HEK293 (cell line): ENCODE results near the gene PRKCA.

ENCODE experiments used
- CTCF ChIA-PET: fragments of 350-600 bp; formaldehyde crosslinking; extraction: SDS; loops from one replicate; lab custom pipeline; 2021; ENCODE audit warnings: antibody characterized with exemption; lab: Yijun Ruan, JAX
- POLR2A ChIA-PET: fragments of 300-600 bp; formaldehyde crosslinking; extraction: SDS; loops from one replicate; lab custom pipeline; 2020; ENCODE audit warnings: antibody characterized with exemption, inconsistent platforms; lab: Yijun Ruan, JAX
- H3K27ac ChIP-seq: fragments of 200-500 bp; sonication (Bioruptor generic); 2 replicates; pipeline ENCODE4 v1.5.1; 2014; ENCODE audit warnings: low read depth, low read length, control low read depth, inconsistent platforms; ENCODE audit errors: extremely low read depth
- H3K36me3 ChIP-seq, 2 experiments: fragments of 200-500 bp in 1 of 2; sonication (Bioruptor generic) in 1 of 2; 1 replicate in 1 of 2; 2 replicates in 1 of 2; pipeline ENCODE4 v1.5.1; 2014 to 2017; ENCODE audit warnings: inconsistent platforms in 2 of 2, low read length in 2 of 2; ENCODE audit not compliant: control insufficient read depth in 2 of 2, insufficient read depth in 1 of 2
- H3K4me1 ChIP-seq: fragments of 200-500 bp; sonication (Bioruptor generic); 2 replicates; pipeline ENCODE4 v1.5.1; 2014; ENCODE audit warnings: mild to moderate bottlenecking, low read length, inconsistent platforms; ENCODE audit not compliant: control insufficient read depth, insufficient read depth
- H3K4me3 ChIP-seq: 2 replicates; pipeline ENCODE4 v1.5.1; 2011; ENCODE audit warnings: low read depth, mild to moderate bottlenecking, control low read depth, low read length, moderate library complexity
- H3K9me3 ChIP-seq: fragments of 200-500 bp; sonication (Bioruptor generic); 2 replicates; pipeline ENCODE4 v1.5.1; 2014; ENCODE audit warnings: low read depth, low read length, inconsistent platforms; ENCODE audit not compliant: control insufficient read depth, insufficient read depth
- FEZF1 ChIP-seq: fragments of 450-650 bp; formaldehyde crosslinking; IDR thresholded peaks from 2 replicates; pipeline ENCODE4 v1.5.1; 2016; ENCODE audit warnings: missing biosample characterization, missing genetic modification characterization
- KLF10 ChIP-seq: fragments of 450-650 bp; IDR thresholded peaks from 2 replicates; pipeline ENCODE4 v1.5.1; 2018; ENCODE audit warnings: missing biosample characterization, mild to moderate bottlenecking, missing genetic modification characterization
- OVOL3 ChIP-seq: fragments of 450-650 bp; formaldehyde crosslinking; IDR thresholded peaks from 2 replicates; pipeline ENCODE4 v1.5.1; 2016; ENCODE audit warnings: missing biosample characterization, missing genetic modification characterization
- PRDM1 ChIP-seq: fragments of 450-650 bp; formaldehyde crosslinking; IDR thresholded peaks from 2 replicates; pipeline ENCODE4; 2016; ENCODE audit warnings: missing biosample characterization, missing genetic modification characterization
- SCRT2 ChIP-seq: fragments of 450-650 bp; formaldehyde crosslinking; IDR thresholded peaks from 2 replicates; pipeline ENCODE4 v1.5.1; 2016; ENCODE audit warnings: missing biosample characterization, missing genetic modification characterization
- SETDB1 ChIP-seq: IDR thresholded peaks from one replicate; pipeline ENCODE4 v1.6.1; 2017; ENCODE audit warnings: mild to moderate bottlenecking, low read length, moderate library complexity, mixed read lengths; ENCODE audit not compliant: insufficient read length
- YY1 ChIP-seq: fragments of 450-650 bp; formaldehyde crosslinking; IDR thresholded peaks from 2 replicates; pipeline ENCODE4 v1.5.1; 2018; ENCODE audit warnings: missing biosample characterization, missing genetic modification characterization
- ZBTB1 ChIP-seq: fragments of 450-650 bp; formaldehyde crosslinking; IDR thresholded peaks from 2 replicates; pipeline ENCODE4 v1.5.1; 2016; ENCODE audit warnings: missing biosample characterization, missing genetic modification characterization
- ZBTB20 ChIP-seq: fragments of 450-650 bp; formaldehyde crosslinking; IDR thresholded peaks from 2 replicates; pipeline ENCODE4 v1.5.1; 2016; ENCODE audit warnings: missing biosample characterization, missing genetic modification characterization
- ZBTB21 ChIP-seq: fragments of 450-650 bp; formaldehyde crosslinking; IDR thresholded peaks from 2 replicates; pipeline ENCODE4 v1.5.1; 2017; ENCODE audit warnings: missing biosample characterization, missing genetic modification characterization
- ZBTB44 ChIP-seq: fragments of 450-650 bp; IDR thresholded peaks from 2 replicates; pipeline ENCODE4 v1.5.1; 2018; ENCODE audit warnings: missing biosample characterization, mild to moderate bottlenecking, missing genetic modification characterization
- ZBTB8A ChIP-seq: fragments of 450-650 bp; formaldehyde crosslinking; IDR thresholded peaks from 2 replicates; pipeline ENCODE4 v1.5.1; 2016; ENCODE audit warnings: missing biosample characterization, missing genetic modification characterization
- ZNF121 ChIP-seq: fragments of 450-650 bp; formaldehyde crosslinking; IDR thresholded peaks from 2 replicates; pipeline ENCODE4 v1.5.1; 2016; ENCODE audit warnings: missing biosample characterization, missing genetic modification characterization
- ZNF140 ChIP-seq: fragments of 450-650 bp; formaldehyde crosslinking; IDR thresholded peaks from 2 replicates; pipeline ENCODE4 v1.5.1; 2016; ENCODE audit warnings: missing biosample characterization, missing genetic modification characterization
- ZNF146 ChIP-seq: fragments of 450-650 bp; formaldehyde crosslinking; IDR thresholded peaks from 2 replicates; pipeline ENCODE4 v1.5.1; 2016; ENCODE audit warnings: missing biosample characterization, missing genetic modification characterization
- ZNF148 ChIP-seq: fragments of 450-650 bp; formaldehyde crosslinking; IDR thresholded peaks from 2 replicates; pipeline ENCODE4 v1.5.0; 2017; ENCODE audit warnings: missing biosample characterization, missing genetic modification characterization, borderline replicate concordance
- ZNF16 ChIP-seq: fragments of 450-650 bp; formaldehyde crosslinking; IDR thresholded peaks from 2 replicates; pipeline ENCODE4 v1.5.1; 2016; ENCODE audit warnings: low read depth, missing biosample characterization, missing genetic modification characterization
- ZNF169 ChIP-seq: fragments of 450-650 bp; formaldehyde crosslinking; IDR thresholded peaks from 2 replicates; pipeline ENCODE4 v1.5.1; 2016; ENCODE audit warnings: missing biosample characterization, missing genetic modification characterization
- ZNF24 ChIP-seq: fragments of 450-650 bp; formaldehyde crosslinking; IDR thresholded peaks from 2 replicates; pipeline ENCODE4 v1.5.1; 2016; ENCODE audit warnings: missing biosample characterization, missing genetic modification characterization
- ZNF248 ChIP-seq: fragments of 450-650 bp; formaldehyde crosslinking; IDR thresholded peaks from 2 replicates; pipeline ENCODE4 v1.5.1; 2017; ENCODE audit warnings: missing biosample characterization, missing genetic modification characterization
- ZNF292 ChIP-seq: fragments of 450-650 bp; formaldehyde crosslinking; IDR thresholded peaks from 2 replicates; pipeline ENCODE4 v1.5.1; 2016; ENCODE audit warnings: low read depth, missing biosample characterization, missing genetic modification characterization, borderline replicate concordance
- ZNF350 ChIP-seq: fragments of 450-650 bp; formaldehyde crosslinking; IDR thresholded peaks from 2 replicates; pipeline ENCODE4 v1.5.0; 2017; ENCODE audit warnings: missing biosample characterization, mild to moderate bottlenecking, missing genetic modification characterization
- ZNF394 ChIP-seq: fragments of 450-650 bp; formaldehyde crosslinking; IDR thresholded peaks from 2 replicates; pipeline ENCODE4 v1.5.1; 2016; ENCODE audit warnings: missing biosample characterization, missing genetic modification characterization, mild to moderate bottlenecking, moderate library complexity, borderline replicate concordance
- ZNF521 ChIP-seq: fragments of 450-650 bp; formaldehyde crosslinking; IDR thresholded peaks from 2 replicates; pipeline ENCODE4 v1.5.1; 2017; ENCODE audit warnings: missing biosample characterization, mild to moderate bottlenecking, missing genetic modification characterization
- ZNF544 ChIP-seq: fragments of 450-650 bp; formaldehyde crosslinking; IDR thresholded peaks from 2 replicates; pipeline ENCODE4 v1.5.0; 2017; ENCODE audit warnings: missing biosample characterization, missing genetic modification characterization
- ZNF561 ChIP-seq: fragments of 450-650 bp; IDR thresholded peaks from 2 replicates; pipeline ENCODE4 v1.5.1; 2018; ENCODE audit warnings: missing biosample characterization, missing genetic modification characterization, borderline replicate concordance
- ZNF707 ChIP-seq: fragments of 450-650 bp; formaldehyde crosslinking; IDR thresholded peaks from 2 replicates; pipeline ENCODE4 v1.5.1; 2016; ENCODE audit warnings: missing biosample characterization, missing genetic modification characterization
- ZNF830 ChIP-seq: fragments of 450-650 bp; IDR thresholded peaks from 2 replicates; pipeline ENCODE4 v1.5.0; 2018; ENCODE audit warnings: missing biosample characterization, missing genetic modification characterization, low read depth, mild to moderate bottlenecking, moderate library complexity
- ZNF837 ChIP-seq: fragments of 450-650 bp; formaldehyde crosslinking; IDR thresholded peaks from 2 replicates; pipeline ENCODE4 v1.5.1; 2016; ENCODE audit warnings: missing biosample characterization, missing genetic modification characterization

Gene PRKCA

GRCh38 chr17:66698270-66698669, 395.9 kb downstream of the PRKCA start:
- no peaks in the 10 kb centered on the region for H3K4me1 ChIP-seq
- no peak overlapping the region for H3K27ac ChIP-seq
- H3K36me3 ChIP-seq, result peaks cover 0 to 11% of the 10 kb centered on the region in 2 experiments; a peak in 1 of 3 replicates
- H3K9me3 ChIP-seq, result no peaks in the 10 kb centered on the region
- no peak for TF ChIP-seq ZNF140 (tag by site-specific recombination)
- peak; percentile 31 for TF ChIP-seq SETDB1
- H3K4me3 ChIP-seq, result no peak overlapping the region
- CTCF ChIA-PET, result interaction anchor here (1.8 kb wide), 1 partner anchor 16 kb away, joined by 6 read pairs; no protein-coding TSS in a partner anchor
- POLR2A ChIA-PET, result no interaction called here

GRCh38 chr17:66701462-66701861, 399.0 kb downstream of the PRKCA start:
- no peaks in the 10 kb centered on the region for H3K9me3 ChIP-seq
- no peak overlapping the region for H3K4me3 ChIP-seq
- TF ChIP-seq ZNF830 (tag by site-specific recombination), result no peak
- TF ChIP-seq ZNF544 (tag by site-specific recombination), result no peak
- no peak for TF ChIP-seq ZNF169 (tag by site-specific recombination)
- TF ChIP-seq KLF10, result no peak
- no peak for TF ChIP-seq ZNF148 (tag by site-specific recombination)
- no peak for TF ChIP-seq PRDM1 (tag by site-specific recombination)
- peak; percentile 62; the same call in 1 of the 2 replicates for TF ChIP-seq SCRT2
- no peak for TF ChIP-seq ZNF394 (tag by site-specific recombination)
- TF ChIP-seq, all 188 proteins: peak for 1
- CTCF ChIA-PET, result interaction anchor here (1.4 kb wide), 1 partner anchor 26 kb away, joined by 5 read pairs; no protein-coding TSS in a partner anchor
- Histone ChIP-seq H3K27ac (no peak overlapping the region), H3K36me3 (peaks cover 0 to 10% of the 10 kb centered on the region in 2 experiments; a peak in 1 of 3 replicates), H3K4me1 (no peaks in the 10 kb centered on the region)
- POLR2A ChIA-PET, result no interaction called here

- no peaks in the 10 kb centered on the region for H3K9me3 ChIP-seq
- H3K27ac ChIP-seq, result no peak overlapping the region
- POLR2A ChIA-PET, result no interaction called here
- H3K36me3 ChIP-seq, result peaks cover 0 to 3% of the 10 kb centered on the region in 2 experiments; a peak in 1 of 3 replicates
- H3K4me3 ChIP-seq, result no peak overlapping the region
- CTCF ChIA-PET, result no interaction called here
- H3K4me1 ChIP-seq, result no peaks in the 10 kb centered on the region
- 0 out of 2 replicates have a peak, but pooled peaks have one; percentile 37 for TF ChIP-seq ZNF169 (tag by site-specific recombination)
- TF ChIP-seq ZNF24 (tag by site-specific recombination), result no peak
- TF ChIP-seq YY1 (tag by site-specific recombination), result no peak
- no peak for TF ChIP-seq OVOL3
- TF ChIP-seq ZBTB20 (tag by site-specific recombination), result no peak
- no peak for TF ChIP-seq ZNF350 (tag by site-specific recombination)
- no peak for TF ChIP-seq ZNF837 (tag by site-specific recombination)
- TF ChIP-seq ZNF292 (tag by site-specific recombination), result no peak
- no peak for TF ChIP-seq ZBTB44 (tag by site-specific recombination)
- TF ChIP-seq ZNF830 (tag by site-specific recombination), result no peak
- no peak for TF ChIP-seq ZNF561 (tag by site-specific recombination)
- TF ChIP-seq ZBTB21 (tag by site-specific recombination), result no peak
- TF ChIP-seq ZNF16 (tag by site-specific recombination), result no peak
- TF ChIP-seq ZNF521 (tag by site-specific recombination), result no peak
- TF ChIP-seq ZBTB8A (tag by site-specific recombination), result no peak
- no peak for TF ChIP-seq ZNF707 (tag by site-specific recombination)
- no peak for TF ChIP-seq ZNF121 (tag by site-specific recombination)
- TF ChIP-seq ZNF248 (tag by site-specific recombination), result peak; percentile 66; the same call in 1 of the 2 replicates
- no peak for TF ChIP-seq ZNF146 (tag by site-specific recombination)
- TF ChIP-seq ZBTB1 (tag by site-specific recombination), result no peak
- no peak for TF ChIP-seq FEZF1 (tag by site-specific recombination)
Measured at GRCh38 chr17:66702106-66702936, 399.9 kb downstream of the PRKCA start.
